ENCODE results near the gene TPST2. TPM values are rescaled to one million over a fixed set of nuclear protein-coding genes. Genes with fewer than 3 reads are reported as not detected.

The TPST2 gene
- total and polyA plus RNA-seq, 2 experiments from 2014 or later: 35.1 to 58.3 TPM

- H3F3A ChIP-seq (ENCODE audit: insufficient read depth): peaks cover 23% of the 10 kb centered on the region
- H3K79me2 ChIP-seq (ENCODE audit: insufficient read depth): peaks cover 18% of the 10 kb centered on the region
- no peaks in the 10 kb centered on the region for H4K20me1 ChIP-seq (ENCODE audit: insufficient read depth)
- peak; percentile 21 for DNase-seq
- no peak overlapping the region for H3K27ac ChIP-seq
- H2AFZ ChIP-seq: no peak overlapping the region
- TF ChIP-seq EZH2phosphoT487 (IDR thresholded peaks at IDR 0.05; ENCODE audit: insufficient read depth, low read depth) (no peak), EZH2 (IDR thresholded peaks at IDR 0.05; ENCODE audit: insufficient read depth, poor library complexity, severe bottlenecking) (no peak)
- H3K27me3 ChIP-seq (replicated peaks; ENCODE audit: insufficient read depth): no peaks in the 10 kb centered on the region
- no peak overlapping the region for H3K9ac ChIP-seq
- H3K9me2 ChIP-seq (ENCODE audit: insufficient read depth): no peaks in the 10 kb centered on the region
- in situ Hi-C loops (cut with MboI): no loop called here
- no peaks in the 10 kb centered on the region for H3K9me3 ChIP-seq (ENCODE audit: low read depth)
- H3K36me3 ChIP-seq (ENCODE audit: low read depth): 0 out of 2 replicates have a peak, but pooled peaks cover 5% of the 10 kb centered on the region
- peaks cover 16% of the 10 kb centered on the region for H3K4me1 ChIP-seq (ENCODE audit: insufficient read depth)
- H3K4me3 ChIP-seq: no peak overlapping the region
- H3K4me2 ChIP-seq (ENCODE audit: unreplicated experiment): no peak overlapping the region
Measured at GRCh38 chr22:26474682-26475081, 115.2 kb downstream of the TPST2 start.

MicroRNAs within 50 kb of the gene (microRNA counts, 767-probe panel; counts per million panel counts)
- 447 counts per million, percentile 86 among the panel's probes with 10 or more counts for microRNA hsa-miR-548j

Small RNA genes lying within 50 kb of the gene (microRNA-seq; reads per million reads assigned to microRNA genes)
- 4.1 reads per million for gene MIR548J (ENCODE audit: borderline number of aligned reads)

Small RNA genes lying within 50 kb of the gene (small RNA-seq; reads per million reads assigned to genes)
- gene MIR548J (ENCODE audit: low read depth, low replicate concordance): not detected

Other genes starting within 250 kb of the TPST2 start
- 1.4 and 1.8 TPM in 2 replicates for gene ASPHD2, start 160.9 kb downstream of the TPST2 start, total RNA-seq (2014; rRNA removed; shearing (Covaris generic))
- 0.73 and 1.6 TPM in 2 replicates for gene ASPHD2, start 160.9 kb downstream of the TPST2 start, polyA plus RNA-seq (2016; fragmentation: Nextera tagmentation; extraction: Ambion mirVana)
- 27.1 and 27.6 TPM in 2 replicates for gene HPS4, start 106.3 kb downstream of the TPST2 start, total RNA-seq (2014; rRNA removed; shearing (Covaris generic))
- 16.2 and 17.2 TPM in 2 replicates for gene HPS4, start 106.3 kb downstream of the TPST2 start, polyA plus RNA-seq (2016; fragmentation: Nextera tagmentation; extraction: Ambion mirVana)
- 25.7 and 28.3 TPM in 2 replicates for gene SRRD, start 106.3 kb downstream of the TPST2 start, total RNA-seq (2014; rRNA removed; shearing (Covaris generic))
- 20.2 and 22.5 TPM in 2 replicates for gene SRRD, start 106.3 kb downstream of the TPST2 start, polyA plus RNA-seq (2016; fragmentation: Nextera tagmentation; extraction: Ambion mirVana)
- 30.1 and 41.9 TPM in 2 replicates for gene TFIP11, start 77.7 kb downstream of the TPST2 start, total RNA-seq (2014; rRNA removed; shearing (Covaris generic))
- 22.5 and 23.1 TPM in 2 replicates for gene TFIP11, start 77.7 kb downstream of the TPST2 start, polyA plus RNA-seq (2016; fragmentation: Nextera tagmentation; extraction: Ambion mirVana)
- gene CRYBB1, start 27.9 kb upstream of the TPST2 start, total RNA-seq (2014; rRNA removed; shearing (Covaris generic)): not detected in 2 replicates
- gene CRYBB1, start 27.9 kb upstream of the TPST2 start, polyA plus RNA-seq (2016; fragmentation: Nextera tagmentation; extraction: Ambion mirVana): not detected in 2 replicates
- not detected in 2 replicates for gene CRYBA4, start 31.8 kb upstream of the TPST2 start, total RNA-seq (2014; rRNA removed; shearing (Covaris generic))
- not detected in 2 replicates for gene CRYBA4, start 31.8 kb upstream of the TPST2 start, polyA plus RNA-seq (2016; fragmentation: Nextera tagmentation; extraction: Ambion mirVana)
- gene MIAT, start 67.5 kb upstream of the TPST2 start, total RNA-seq (2014; rRNA removed; shearing (Covaris generic)): 0.43 and 0.63 TPM in 2 replicates
- 0.05 and 0.23 TPM in 2 replicates for gene MIAT, start 67.5 kb upstream of the TPST2 start, polyA plus RNA-seq (2016; fragmentation: Nextera tagmentation; extraction: Ambion mirVana)

All from GM23248 (cell line).